IPS-18c (cell line): ENCODE measurements around the gene GSTCD.
"Not testable (repeated sequence)": the region's sequence is repeated elsewhere in the genome, so short reads cannot be mapped to it uniquely, and the experiment has no call there.

ENCODE experiments used
- H3K4me3 ChIP-seq: 2 replicates; pipeline ENCODE4 v1.7.0; 2013; ENCODE audit warnings: low read depth, mild to moderate bottlenecking, low read length, moderate library complexity; ENCODE audit not compliant: insufficient read depth
- H3K9me3 ChIP-seq: one replicate; pipeline ENCODE4 v1.6.1; 2013; ENCODE audit warnings: mild to moderate bottlenecking, low read length, moderate library complexity; ENCODE audit not compliant: control insufficient read depth, insufficient read depth

Gene GSTCD

DNA sequence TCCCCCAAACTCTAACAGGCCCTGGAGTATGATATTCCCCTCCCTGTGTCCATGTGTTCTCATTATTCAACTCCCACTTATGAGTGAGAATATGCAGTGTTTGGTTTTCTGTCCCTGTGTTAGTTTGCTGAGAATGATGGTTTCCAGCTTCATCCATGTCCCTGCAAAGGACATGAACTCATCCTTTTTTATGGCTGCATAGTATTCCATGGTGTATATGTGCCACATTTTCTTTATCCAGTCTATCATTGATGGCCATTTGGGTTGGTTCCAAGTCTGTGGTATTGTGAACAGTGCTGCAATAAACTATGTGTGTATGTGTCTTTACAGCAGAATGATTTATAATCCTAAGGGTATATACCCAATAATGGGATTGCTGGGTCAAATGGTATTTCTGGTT, 61.9 kb downstream of the GSTCD start:
- H3K4me3 ChIP-seq, H3K9me3 ChIP-seq: not testable (repeated sequence)

DNA sequence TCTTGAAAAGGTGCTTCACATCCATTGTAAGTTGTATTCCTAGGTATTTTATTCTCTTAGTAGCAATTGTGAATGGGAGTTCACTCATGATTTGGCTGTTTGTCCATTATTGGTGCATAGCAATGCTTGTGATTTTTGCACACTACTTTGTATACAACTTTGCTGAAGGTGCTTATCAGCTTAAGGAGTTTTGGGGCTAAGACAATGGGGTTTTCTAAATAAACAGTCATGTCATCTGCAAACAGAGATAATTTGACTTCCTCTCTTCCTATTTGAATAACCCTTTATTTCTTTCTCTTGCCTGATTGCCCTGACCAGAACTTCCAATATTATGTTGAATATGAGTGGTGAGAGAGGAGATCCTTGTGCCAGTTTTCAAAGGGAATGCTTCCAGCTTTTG, 63.5 kb downstream of the GSTCD start:
- not testable (repeated sequence) for H3K9me3 ChIP-seq, H3K4me3 ChIP-seq

DNA sequence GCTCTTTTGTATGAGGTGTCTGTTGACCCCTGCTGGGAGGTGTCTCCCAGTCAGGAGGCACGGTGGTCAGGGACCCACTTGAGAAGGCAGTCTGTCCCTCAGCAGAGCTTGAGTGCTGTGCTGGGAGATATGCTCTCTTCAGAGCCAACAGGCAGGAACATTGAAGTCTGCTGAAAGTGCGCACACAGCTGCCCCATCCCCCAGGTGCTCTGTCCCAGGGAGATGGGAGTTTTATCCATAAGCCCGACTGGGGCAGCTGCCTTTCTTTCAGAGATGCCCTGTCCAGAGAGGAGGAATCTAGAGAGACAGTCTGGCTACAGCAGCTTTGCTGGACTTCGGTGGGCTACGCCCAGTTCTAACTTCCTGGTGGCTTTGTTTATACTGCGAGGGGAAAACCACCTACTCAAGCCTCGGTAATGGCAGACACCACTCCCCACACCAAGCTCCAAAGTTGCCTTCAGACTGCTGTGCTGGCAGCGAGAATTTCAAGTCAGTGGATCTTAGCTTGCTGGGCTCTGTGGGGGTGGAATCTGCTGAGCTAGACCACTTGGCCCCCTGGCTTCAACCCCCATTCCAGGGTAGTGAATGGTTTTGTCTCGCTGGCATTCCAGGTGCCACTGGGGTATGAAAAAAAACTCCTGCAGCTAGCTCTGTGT, 67.3 kb downstream of the GSTCD start:
- H3K9me3 ChIP-seq, H3K4me3 ChIP-seq: not testable (repeated sequence)

DNA sequence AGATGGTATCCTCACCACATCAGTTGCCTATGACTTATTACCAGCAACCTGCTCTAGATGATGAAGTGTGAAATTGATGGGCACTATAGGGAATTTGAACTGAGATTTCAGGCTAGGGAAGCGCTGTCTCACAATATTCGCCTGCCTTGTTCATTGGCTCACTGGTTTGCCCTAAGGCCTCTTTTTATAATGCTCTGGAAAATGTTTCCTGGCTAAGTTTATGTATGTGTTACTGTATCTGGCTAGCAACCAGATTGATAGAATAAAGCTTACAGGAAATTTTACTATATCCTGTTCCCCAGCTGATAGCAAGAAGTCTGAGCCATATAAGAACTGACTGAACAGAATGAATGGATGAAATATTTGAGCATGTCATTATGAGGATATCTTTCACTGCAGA, 71.6 kb downstream of the GSTCD start:
- no peak overlapping the region for H3K4me3 ChIP-seq
- H3K9me3 ChIP-seq, result no peaks in the 10 kb centered on the region

DNA sequence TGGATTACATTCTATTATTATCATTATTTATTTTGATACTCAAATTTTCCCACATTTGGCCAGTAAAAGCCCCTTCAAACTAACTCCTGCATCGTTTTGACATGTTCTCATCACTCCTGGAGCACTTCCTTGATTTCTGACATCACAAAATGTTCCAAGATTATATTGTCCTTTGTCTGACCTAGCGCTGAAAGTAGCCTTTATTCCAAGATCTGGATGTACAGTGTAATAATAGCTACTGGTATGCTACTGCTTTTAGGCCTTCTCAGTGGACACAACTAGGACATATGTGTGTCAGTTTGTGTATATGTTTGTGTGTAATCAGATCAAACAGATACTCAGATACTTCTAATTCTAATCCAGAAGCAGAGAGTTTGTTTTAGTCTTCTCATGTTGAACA, 76.2 kb downstream of the GSTCD start:
- Histone ChIP-seq H3K9me3 (no peaks in the 10 kb centered on the region), H3K4me3 (no peak overlapping the region)

DNA sequence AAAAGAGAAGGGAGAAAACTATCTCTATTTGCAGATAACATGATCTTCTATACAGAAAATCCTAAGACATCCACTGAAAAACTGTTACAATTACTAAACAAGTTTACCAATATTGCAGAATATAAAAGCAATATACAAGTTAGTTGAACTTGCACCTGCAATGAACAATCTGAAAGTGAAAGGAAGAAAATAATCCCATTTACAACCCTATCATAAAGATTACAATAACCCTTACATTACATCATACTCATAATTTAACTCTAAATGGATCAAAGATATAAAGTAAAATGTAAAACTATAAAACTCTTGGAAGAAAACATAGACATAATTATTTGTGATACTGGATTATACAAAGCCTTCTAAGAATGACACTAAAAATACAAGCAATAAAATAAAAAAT, 77.2 kb downstream of the GSTCD start:
- Histone ChIP-seq H3K9me3 (no peaks in the 10 kb centered on the region), H3K4me3 (no peak overlapping the region)

DNA sequence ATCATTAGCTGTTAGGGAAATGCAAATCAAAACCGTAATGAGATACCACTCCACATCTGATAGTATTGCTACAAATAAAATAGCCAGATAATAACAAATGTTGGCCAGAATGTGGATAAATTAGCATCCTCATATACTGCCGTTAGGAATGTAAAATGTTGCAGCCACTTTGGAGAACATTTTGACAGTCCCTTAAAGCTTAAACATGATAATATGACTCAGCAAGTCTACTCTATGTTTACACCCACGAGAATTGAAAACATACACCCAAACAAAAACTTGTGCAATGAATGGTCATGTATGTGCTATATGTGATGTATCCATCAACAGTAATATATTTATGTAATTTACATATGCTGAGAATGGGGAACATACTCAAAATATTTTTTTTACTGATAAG, 78.2 kb downstream of the GSTCD start:
- Histone ChIP-seq H3K4me3 (no peak overlapping the region), H3K9me3 (no peaks in the 10 kb centered on the region)

DNA sequence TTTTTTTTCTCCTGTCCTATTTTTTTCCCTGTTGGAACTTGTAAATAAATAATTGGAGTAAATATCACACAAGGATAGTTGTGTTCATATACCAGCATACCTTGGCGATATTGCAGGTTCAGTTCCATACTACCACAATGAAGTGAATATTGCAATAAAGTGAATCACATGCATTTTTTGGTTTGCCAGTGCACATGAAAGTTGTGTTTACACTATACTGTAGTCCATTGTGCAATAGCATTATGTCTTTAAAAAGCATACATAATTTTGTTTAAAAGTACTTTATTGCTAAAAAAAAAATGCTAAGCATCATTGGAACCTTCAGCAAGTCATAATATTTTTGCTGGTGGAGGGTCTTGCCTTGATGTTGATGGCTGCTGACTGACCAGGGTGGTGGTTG, 88.6 kb downstream of the GSTCD start:
- Histone ChIP-seq H3K4me3 (no peak overlapping the region), H3K9me3 (no peaks in the 10 kb centered on the region)

DNA sequence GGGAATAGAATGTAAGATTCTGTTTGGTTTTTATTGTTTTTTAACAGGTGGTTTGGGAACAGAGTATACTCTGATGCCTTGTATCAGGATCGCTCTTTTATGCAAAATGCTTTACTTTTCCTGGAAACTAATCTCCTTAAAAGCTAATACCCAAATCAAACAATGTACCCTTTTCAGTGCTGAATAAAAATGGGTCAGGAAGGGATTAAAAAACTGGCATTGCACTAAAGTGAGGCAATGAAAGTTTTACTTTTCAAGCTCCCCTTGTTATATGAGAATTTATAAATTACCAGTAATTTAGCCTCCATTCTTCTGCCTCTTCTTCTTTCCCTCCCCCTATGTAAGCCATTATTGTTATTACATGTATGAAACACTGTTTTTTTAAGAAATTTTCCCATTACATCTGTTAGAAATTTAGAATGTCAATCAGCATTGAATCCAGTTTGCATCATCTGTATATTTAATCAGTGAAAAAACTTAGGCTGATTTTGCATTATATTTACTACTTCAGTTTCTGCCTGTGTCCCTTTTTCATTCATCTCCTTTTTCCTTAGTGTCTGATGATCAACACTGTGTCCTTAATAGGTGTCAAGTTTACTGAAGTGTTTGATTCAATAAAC, 97.0 kb downstream of the GSTCD start:
- H3K4me3 ChIP-seq, result no peak overlapping the region
- no peaks in the 10 kb centered on the region for H3K9me3 ChIP-seq

DNA sequence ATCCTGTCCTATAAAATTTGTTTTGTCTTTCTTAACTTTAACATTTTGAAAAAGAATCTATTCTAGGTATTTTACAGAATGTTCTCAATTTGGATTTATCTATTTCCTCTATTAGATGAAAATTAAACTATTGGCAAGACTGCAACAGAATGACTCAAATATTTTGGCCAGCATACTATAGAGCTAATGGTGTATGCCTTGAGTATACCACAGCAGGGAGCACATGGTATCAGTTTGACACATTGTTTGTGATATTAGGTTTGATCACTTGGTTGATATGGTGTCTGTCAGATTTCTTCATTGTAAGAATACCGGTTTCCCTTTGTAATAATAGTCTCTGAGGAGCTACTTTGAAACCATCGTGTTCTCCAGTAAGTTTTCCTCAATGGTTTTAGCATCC, 98.9 kb downstream of the GSTCD start:
- H3K9me3 ChIP-seq, result no peaks in the 10 kb centered on the region
- no peak overlapping the region for H3K4me3 ChIP-seq

DNA sequence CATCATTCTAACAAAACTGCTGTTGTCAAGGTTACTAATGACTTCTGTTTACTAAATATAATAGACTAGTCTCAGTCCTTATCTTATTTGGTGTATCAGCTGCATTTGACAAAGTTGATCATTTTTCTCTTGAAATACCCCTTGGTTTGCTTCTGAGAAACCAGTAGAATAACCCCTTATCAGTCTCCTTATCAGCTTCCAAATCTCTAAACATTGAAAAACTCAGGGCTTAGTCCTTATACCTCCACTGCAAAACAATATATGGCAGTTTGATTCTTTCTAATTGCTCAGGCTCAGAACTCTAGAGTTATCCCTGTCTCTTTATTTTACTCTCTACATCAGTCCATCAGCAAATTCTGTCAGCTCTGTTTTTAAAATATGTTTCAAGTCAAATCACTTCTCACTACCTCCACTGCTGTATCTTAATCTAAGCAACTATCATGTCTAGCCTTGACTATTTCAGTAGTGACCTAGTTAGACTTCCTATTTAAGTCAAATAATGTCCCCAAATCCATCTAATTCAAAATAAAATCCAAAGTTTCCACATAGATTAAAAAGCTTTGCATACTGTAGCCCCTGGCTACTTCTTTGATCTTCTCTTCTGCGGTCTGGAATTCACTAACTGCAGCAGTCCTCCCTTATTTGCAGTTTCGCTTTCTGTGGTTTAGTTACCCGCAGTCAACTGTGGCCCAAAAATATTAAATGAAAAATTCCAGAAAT, 99.6 kb downstream of the GSTCD start:
- Histone ChIP-seq H3K4me3 (no peak overlapping the region), H3K9me3 (no peaks in the 10 kb centered on the region)

DNA sequence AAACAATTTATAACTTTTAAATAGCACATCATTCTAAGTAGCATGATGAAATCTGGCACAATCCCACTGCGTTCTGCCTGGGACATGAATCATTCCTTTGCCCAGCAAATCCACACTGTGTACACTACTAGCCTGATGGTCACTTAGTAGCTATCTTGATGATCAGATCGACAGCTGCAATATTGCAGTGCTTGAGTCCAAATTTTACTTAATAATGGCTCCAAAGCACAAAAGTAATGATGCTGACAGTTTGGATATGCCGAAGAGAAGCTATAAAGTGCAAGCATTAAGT, 100.1 kb downstream of the GSTCD start:
- no peak overlapping the region for H3K4me3 ChIP-seq
- no peaks in the 10 kb centered on the region for H3K9me3 ChIP-seq

DNA sequence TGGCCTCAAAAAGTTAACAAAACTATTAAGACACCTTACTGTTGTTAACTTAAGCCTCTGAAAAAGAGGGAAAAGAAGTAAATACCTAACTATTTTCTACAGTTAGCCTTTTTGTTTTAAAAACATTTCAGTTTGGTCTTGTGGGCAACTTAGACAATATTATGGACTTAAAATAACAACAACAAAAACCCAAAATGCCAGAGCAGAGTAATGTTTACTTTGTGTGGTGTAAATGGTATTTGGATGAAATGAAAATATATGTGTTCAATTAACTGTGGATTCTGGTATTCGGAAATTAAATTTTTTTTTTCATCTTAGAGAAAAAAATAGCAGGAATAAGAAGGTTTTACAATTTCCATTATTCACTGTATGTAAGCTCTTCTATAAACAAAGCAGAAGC, 107.1 kb downstream of the GSTCD start:
- no peaks in the 10 kb centered on the region for H3K9me3 ChIP-seq
- no peak overlapping the region for H3K4me3 ChIP-seq

DNA sequence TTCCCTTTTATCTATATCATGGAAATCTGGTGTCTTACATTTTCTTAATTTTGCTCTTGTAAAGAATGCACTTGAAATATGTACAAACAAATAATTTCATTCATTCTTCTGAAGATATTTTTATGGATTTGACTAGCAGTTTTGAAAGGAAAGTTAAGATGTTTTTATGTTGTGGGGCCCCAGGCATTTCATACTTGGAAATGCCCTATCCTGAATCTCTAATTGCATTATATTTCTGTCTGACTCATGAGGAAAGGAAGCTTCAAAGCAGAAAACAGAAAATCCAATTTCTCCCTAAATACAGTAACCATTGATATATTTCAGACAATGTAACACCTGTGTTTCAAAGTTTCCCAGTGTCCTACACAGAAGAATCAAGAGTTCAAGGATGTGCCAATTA, 113.5 kb downstream of the GSTCD start:
- Histone ChIP-seq H3K4me3 (no peak overlapping the region), H3K9me3 (no peaks in the 10 kb centered on the region)

DNA sequence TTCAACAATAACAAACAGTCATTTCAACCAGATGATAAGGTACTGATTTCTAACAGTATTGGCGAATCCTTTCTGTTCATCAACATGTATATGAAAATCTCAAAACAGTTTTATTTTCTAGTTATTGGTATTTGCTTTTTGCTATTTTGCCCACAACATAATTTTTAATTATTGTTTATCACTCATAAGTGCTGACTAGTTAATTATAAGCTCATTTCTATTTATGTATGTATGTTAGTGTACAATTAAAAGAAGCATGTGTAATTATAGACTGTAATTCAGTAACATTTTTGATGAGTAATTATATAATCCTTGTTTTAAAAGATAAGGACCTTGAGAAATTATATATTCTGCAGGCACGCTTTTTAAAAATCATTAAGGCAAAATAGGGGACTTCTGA, 119.5 kb downstream of the GSTCD start:
- Histone ChIP-seq H3K9me3 (no peaks in the 10 kb centered on the region), H3K4me3 (no peak overlapping the region)

DNA sequence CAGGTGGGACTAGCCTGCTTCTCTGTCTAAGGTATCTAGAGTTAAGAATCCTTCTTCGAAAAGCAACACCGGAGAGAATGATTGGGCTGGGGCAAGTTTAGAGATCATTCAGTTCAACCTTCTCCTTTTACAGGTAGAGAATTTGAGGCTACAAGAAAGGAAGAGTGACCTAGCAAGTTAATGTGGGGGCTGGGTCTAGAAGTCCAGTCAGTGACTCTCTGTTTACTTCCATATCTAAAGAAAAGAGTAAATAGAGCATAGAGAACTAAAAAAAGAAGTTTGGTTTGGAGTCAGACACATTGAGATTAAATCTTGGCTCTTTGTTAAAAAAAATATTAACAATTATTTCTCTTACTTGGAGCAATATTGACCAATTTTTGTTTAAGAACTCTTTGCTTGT, 122.6 kb downstream of the GSTCD start:
- H3K9me3 ChIP-seq, result no peaks in the 10 kb centered on the region
- no peak overlapping the region for H3K4me3 ChIP-seq

DNA sequence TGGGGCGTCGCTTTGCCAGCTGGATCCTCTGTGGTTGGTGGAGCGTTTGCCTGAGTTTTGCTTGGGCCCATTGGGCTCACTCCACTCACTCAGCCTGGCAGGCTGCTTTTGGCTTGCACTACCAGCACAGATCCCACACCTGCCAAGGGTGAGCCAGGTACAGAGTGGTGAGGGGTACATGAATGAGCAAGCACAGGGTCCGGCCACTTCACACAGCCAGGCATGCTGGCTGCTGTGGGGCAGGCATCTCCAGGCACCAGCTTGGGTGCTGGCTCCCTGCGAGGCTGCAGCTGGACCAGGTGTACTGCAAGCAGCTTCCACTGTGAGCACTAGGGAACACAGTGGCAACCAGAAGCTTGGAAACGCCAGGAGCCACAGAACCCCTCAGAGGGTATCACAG, 126.6 kb downstream of the GSTCD start:
- no peak overlapping the region for H3K4me3 ChIP-seq
- H3K9me3 ChIP-seq, result no peaks in the 10 kb centered on the region

DNA sequence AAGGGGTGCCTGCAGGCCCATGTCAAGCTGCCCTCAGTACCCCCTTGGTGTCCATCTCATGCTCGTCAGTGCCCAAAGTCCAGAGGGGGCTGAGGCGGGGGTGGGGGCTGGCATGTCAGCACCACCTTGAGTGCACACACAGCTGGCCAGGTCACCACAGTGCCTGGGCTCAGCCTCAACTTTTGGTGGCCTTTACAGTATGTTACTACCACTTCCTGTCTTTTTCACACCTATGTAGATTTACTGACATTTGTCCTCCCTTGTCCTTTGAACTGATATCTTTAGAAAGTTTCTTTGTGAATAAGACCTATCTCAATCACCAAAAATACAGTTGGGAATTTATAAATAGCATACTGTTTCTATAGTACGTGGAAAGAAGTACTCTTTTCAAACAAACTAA, 128.0 kb downstream of the GSTCD start:
- Histone ChIP-seq H3K4me3 (no peak overlapping the region), H3K9me3 (no peaks in the 10 kb centered on the region)

DNA sequence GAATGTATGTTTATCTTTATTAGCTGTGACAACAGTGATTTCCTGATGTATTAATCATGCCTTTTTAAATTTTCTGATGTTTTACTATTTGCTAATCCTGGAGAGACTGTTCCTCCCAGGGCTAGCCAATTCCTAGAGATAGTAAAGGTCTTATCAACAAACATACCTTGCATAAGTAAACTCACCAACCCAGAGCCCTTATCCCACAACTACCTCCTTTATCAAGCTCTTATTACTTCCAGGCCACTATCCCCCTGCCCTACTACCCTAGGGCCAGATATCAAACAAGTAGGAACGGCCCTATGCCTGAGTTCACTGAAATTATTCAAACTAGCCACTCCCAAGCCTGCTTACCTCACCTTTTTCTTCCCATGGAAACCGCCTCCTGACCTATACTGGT, 128.5 kb downstream of the GSTCD start:
- no peaks in the 10 kb centered on the region for H3K9me3 ChIP-seq
- no peak overlapping the region for H3K4me3 ChIP-seq
